ENCODE measurements around the gene SYNDIG1. TPM values are rescaled to one million over a fixed set of nuclear protein-coding genes. Genes with fewer than 3 reads are reported as not detected.

Gene SYNDIG1
- total RNA-seq, 1 donor: 1.6 TPM

DNA sequence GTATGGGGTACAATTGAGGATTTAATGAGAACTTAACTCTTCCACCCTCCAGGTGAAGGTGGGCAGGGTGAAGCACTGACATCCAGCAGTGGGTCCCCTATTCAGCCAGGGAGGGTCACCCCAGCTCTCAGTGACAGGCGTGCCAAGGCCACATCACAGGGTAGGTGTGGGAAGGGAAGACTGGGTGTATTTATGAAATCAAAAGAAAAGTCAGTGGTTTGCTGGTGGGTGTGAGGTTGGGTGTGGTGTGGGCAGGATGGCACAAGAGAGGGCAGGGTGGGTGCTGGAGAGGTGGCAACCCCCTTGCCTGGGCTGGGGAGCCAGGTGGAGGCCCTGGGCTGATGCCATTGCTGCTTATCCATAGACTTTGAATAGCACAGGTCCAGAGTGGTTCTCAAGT is 16.6 kb downstream of the SYNDIG1 start:
- no peak overlapping the region for H3K4me3 ChIP-seq (ENCODE audit: low read depth, low read length)
- no peak for DNase-seq (ENCODE audit: low read depth)
- no peak for TF ChIP-seq CTCF (IDR thresholded peaks at IDR 0.05; ENCODE audit: insufficient read depth, low read length)

GRCh38 chr20:24487240-24487639 is 17.8 kb downstream of the SYNDIG1 start:
- no peak for DNase-seq (ENCODE audit: low read depth)
- H3K4me3 ChIP-seq (ENCODE audit: low read depth, low read length): no peak overlapping the region
- no peak for TF ChIP-seq CTCF (IDR thresholded peaks at IDR 0.05; ENCODE audit: insufficient read depth, low read length)

DNA sequence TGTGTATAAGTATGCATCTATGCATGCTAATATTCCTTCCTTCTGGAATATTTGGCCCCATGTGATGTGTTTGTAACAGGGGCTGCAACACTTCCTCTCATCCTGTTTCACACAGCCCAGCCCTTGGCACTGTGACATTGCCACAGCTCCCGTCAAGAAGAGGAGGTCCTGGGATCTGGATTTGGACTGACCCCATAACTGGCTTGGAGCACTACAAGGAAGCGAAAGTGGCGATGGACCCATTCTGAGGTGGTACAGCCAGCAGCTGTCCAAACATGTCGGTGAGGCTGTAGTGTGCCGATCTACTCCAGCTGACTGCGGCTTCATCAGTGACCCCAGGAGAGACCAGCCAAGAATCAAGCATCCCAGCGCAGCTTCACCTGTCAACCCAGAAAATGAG is 18.2 kb downstream of the SYNDIG1 start:
- DNase-seq (ENCODE audit: low read depth): no peak
- no peak overlapping the region for H3K4me3 ChIP-seq (ENCODE audit: low read depth, low read length)
- TF ChIP-seq CTCF (IDR thresholded peaks at IDR 0.05; ENCODE audit: insufficient read depth, low read length): no peak

DNA sequence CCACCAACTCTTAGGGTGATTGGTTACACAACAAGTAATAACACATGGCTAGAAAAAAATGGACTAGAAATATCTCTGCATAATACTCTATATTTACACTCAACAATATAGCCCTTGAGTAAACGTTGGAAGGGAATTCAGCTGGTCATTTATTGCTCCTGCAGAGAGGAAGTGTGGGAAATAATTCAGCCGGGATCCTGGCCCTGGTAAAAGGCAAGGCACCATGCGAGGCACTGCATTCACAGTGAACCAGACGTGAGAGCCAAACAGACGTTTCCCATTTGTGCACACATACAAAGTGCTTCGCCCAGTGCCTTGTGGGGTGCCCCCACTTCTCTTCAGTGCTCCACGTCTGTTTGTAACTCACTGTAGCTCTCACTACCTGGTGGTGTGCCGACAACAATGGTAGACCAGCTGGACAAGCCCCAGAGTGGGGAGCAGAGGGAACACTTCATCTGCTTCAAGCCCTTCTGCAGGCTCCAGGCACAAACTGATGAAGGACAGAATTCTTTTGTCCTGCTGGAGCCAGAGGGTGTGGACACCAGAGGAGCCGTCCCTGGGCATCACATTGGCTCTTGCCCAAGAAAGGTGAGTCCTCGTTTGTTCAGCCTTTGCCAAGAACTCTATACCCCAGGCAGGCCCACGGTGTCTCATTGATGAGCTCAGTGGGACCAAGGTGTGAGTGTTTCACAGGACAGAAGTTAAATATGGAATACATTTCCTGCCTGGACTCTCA is 18.8 kb downstream of the SYNDIG1 start:
- no peak for TF ChIP-seq CTCF (IDR thresholded peaks at IDR 0.05; ENCODE audit: insufficient read depth, low read length)
- no peak overlapping the region for H3K4me3 ChIP-seq (ENCODE audit: low read depth, low read length)
- no peak for DNase-seq (ENCODE audit: low read depth)

DNA sequence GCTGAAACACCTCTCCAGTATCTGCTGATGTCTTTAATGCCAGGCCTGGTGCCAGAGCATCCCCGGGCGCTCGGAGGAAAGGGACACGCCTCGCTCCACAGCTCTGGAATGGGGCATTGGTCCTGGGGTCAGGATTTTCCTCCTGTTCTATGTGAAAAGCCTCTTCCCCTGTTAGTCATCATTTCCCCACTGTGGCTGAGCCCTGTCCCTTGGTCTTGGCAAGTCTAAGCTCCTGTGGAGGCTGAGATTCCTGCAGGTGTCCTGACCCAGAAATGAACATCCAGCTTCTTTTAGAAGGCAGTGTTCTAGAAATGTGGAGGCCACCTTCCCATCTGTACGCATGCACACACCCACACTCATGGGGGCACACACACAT is 19.4 kb downstream of the SYNDIG1 start:
- no peak for TF ChIP-seq CTCF (IDR thresholded peaks at IDR 0.05; ENCODE audit: insufficient read depth, low read length)
- no peak overlapping the region for H3K4me3 ChIP-seq (ENCODE audit: low read depth, low read length)
- DNase-seq (ENCODE audit: low read depth): no peak

DNA sequence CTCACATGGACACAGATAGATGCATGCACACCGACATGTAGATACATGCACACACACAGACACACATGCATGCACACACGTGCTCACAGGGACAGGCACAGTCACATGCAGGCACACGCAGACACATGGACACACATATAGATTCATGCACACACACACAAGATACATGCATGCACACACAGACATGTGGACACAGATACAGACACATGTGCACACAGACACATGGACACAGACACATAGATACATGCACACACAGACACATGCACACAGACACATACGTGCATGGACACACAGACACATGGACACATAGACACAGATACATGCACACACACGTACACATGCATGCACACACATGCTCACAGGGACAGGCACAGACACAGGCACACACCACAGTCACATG is 19.8 kb downstream of the SYNDIG1 start:
- no peak for TF ChIP-seq CTCF (IDR thresholded peaks at IDR 0.05; ENCODE audit: insufficient read depth, low read length)
- no peak overlapping the region for H3K4me3 ChIP-seq (ENCODE audit: low read depth, low read length)
- DNase-seq (ENCODE audit: low read depth): no peak
